ENCODE data around the gene TSSC4. TPM values are rescaled to one million over a fixed set of nuclear protein-coding genes. Genes with fewer than 3 reads are reported as not detected.
"Not testable (repeated sequence)": the region's sequence is repeated elsewhere in the genome, so short reads cannot be mapped to it uniquely, and the experiment has no call there.

The TSSC4 gene
- total RNA-seq, 4 donors from 2014 or later = 54.8 to 70.2 (median 66.3) TPM

- ATAC-seq = no peak
- 71 to 83% methylated on average over 1 to 2 of the region's 8 CpGs for WGBS, 2 donors (ENCODE audit: low coverage in 1 of 2)
These were observed 43.3 kb upstream of the TSSC4 start for GRCh38 chr11:2357246-2357645.

GRCh38 chr11:2357651-2358050 is 42.9 kb upstream of the TSSC4 start:
- H3K27me3 ChIP-seq, H3K36me3 ChIP-seq, H3K4me1 ChIP-seq, H3K27ac ChIP-seq, ATAC-seq, H3K4me3 ChIP-seq, H3K9me3 ChIP-seq: not testable (repeated sequence)
- 100% methylated on average over 1 of the region's 13 CpGs; no CpG with 5 or more reads in 1 of the 2 donors for WGBS, 2 donors (ENCODE audit: low coverage in 1 of 2)

More at GRCh38 chr11:2357246-2357645, 43.3 kb upstream of the TSSC4 start:
- no peak for TF ChIP-seq CTCF (IDR thresholded peaks at IDR 0.05)
- H3K36me3 ChIP-seq = no peaks in the 10 kb centered on the region
- H3K4me1 ChIP-seq = no peaks in the 10 kb centered on the region
- no peak overlapping the region for H3K27ac ChIP-seq
- H3K27me3 ChIP-seq = no peaks in the 10 kb centered on the region
- H3K4me3 ChIP-seq = no peak overlapping the region
- no peaks in the 10 kb centered on the region for H3K9me3 ChIP-seq

GRCh38 chr11:2358754-2359442 is 41.7 kb upstream of the TSSC4 start:
- ATAC-seq = no peak
- TF ChIP-seq POLR2AphosphoS5 (IDR thresholded peaks at IDR 0.05) (no peak), POLR2A (IDR thresholded peaks at IDR 0.05) (no peak), EP300 (IDR thresholded peaks at IDR 0.05) (no peak), CTCF (IDR thresholded peaks at IDR 0.05) (no peak)
- no peaks in the 10 kb centered on the region for H3K4me1 ChIP-seq
- H3K9me3 ChIP-seq = no peaks in the 10 kb centered on the region
- WGBS, 2 donors (ENCODE audit: low coverage in 1 of 2) = 88 to 98% methylated on average over 4 to 10 of the region's 11 CpGs
- H3K4me3 ChIP-seq = no peak overlapping the region
- H3K36me3 ChIP-seq = no peaks in the 10 kb centered on the region
- no peak overlapping the region for H3K27ac ChIP-seq
- H3K27me3 ChIP-seq = no peaks in the 10 kb centered on the region

GRCh38 chr11:2359557-2359956 is 41.0 kb upstream of the TSSC4 start:
- no peaks in the 10 kb centered on the region for H3K4me1 ChIP-seq
- TF ChIP-seq CTCF (IDR thresholded peaks at IDR 0.05) (no peak), POLR2AphosphoS5 (IDR thresholded peaks at IDR 0.05) (no peak), POLR2A (IDR thresholded peaks at IDR 0.05) (no peak), EP300 (IDR thresholded peaks at IDR 0.05) (no peak)
- no CpG with 5 or more reads among the region's 9 CpGs for WGBS, 2 donors (ENCODE audit: low coverage in 1 of 2)
- H3K4me3 ChIP-seq = no peak overlapping the region
- no peaks in the 10 kb centered on the region for H3K27me3 ChIP-seq
- no peak overlapping the region for H3K27ac ChIP-seq
- H3K36me3 ChIP-seq = no peaks in the 10 kb centered on the region
- ATAC-seq = no peak
- no peaks in the 10 kb centered on the region for H3K9me3 ChIP-seq

- Histone ChIP-seq H3K27ac (no peak overlapping the region), H3K27me3 (no peaks in the 10 kb centered on the region), H3K36me3 (no peaks in the 10 kb centered on the region), H3K9me3 (no peaks in the 10 kb centered on the region), H3K4me3 (no peak overlapping the region), H3K4me1 (no peaks in the 10 kb centered on the region)
- TF ChIP-seq CTCF (IDR thresholded peaks at IDR 0.05) (no peak), POLR2AphosphoS5 (IDR thresholded peaks at IDR 0.05) (no peak), EP300 (IDR thresholded peaks at IDR 0.05) (no peak), POLR2A (IDR thresholded peaks at IDR 0.05) (no peak)
- ATAC-seq = no peak
- 96 to 100% methylated on average over 1 to 5 of the region's 14 CpGs for WGBS, 2 donors (ENCODE audit: low coverage in 1 of 2)
These were observed 40.4 kb upstream of the TSSC4 start for GRCh38 chr11:2360081-2360642.

Measured in gastroesophageal sphincter (tissue), 4 donors.